Dedifferentiated amniotic fluid mesenchymal stem cell (primary cell): ENCODE results near the gene OGFOD2.

Source experiments
- DNase-seq: peaks from one replicate; pipeline ENCODE4 v3.0.0-alpha.2; 2016; ENCODE audit errors: extremely low spot score

Gene OGFOD2

DNA sequence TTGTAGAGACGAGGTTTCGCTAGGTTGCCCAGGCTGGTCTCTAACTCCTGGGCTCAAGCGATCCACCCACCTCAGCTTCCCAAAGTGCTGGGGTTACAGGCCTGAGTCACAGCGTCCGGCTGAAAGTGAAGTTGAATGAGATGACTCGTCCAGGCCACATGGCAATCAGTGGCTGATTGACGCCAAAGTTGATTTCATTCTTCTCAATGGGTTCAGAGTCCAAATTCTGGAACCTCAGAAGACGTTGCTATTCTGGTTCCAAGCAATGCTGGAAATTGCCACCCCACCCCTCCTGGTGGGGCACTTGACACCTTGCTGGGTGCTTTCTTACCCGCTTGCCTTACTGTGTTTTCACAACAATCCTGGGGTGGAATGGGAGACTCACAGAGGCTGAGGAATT lies 23.6 kb upstream of the OGFOD2 start:
- DNase-seq: no peak

DNA sequence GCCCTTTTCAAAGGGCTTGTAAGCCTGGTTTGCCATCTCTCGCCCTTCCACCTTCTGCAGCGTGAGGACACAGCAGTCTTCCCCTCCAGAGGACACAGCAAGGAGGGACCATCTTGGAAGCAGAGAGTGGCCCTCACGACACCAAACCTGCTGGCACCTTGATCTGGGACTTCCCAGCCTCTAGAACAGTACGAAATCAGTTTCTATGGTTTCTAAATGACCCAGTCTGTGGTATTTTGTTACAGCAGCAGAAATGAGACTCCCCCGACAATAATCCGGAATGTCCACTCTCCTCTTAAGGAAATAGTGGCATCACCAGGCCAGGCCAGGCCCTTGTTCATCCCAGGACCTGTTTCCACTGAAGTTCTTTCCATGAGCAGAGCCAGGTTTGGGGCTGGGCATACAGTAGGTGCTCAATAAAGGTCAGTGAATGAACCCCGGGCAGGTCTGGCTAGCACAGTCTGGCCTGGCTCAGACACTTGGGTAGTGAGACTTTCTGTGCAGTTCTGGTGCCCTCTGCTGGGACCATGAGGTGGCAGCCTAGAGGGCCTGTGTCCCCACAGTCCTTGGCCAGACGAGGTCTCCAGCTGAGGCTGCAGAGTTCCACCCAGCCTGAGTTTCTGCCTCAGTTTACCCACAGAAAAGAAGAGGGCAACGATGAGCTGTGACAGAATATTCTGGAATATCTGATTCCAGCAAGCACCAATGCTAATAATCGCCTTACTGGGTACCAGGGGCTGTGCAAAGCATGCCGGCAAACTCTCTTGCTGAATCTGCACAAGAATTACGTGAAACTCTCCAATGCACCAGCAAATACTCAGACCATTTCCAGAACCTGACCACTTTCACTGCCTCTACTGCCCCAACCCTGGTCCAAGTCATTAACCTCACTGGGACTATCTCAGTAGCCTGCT lies 22.8 kb upstream of the OGFOD2 start:
- DNase-seq: peak; percentile 58

- DNase-seq: no peak
Observed at GRCh38 chr12:122955156-122955555, 19.9 kb upstream of the OGFOD2 start.

DNA sequence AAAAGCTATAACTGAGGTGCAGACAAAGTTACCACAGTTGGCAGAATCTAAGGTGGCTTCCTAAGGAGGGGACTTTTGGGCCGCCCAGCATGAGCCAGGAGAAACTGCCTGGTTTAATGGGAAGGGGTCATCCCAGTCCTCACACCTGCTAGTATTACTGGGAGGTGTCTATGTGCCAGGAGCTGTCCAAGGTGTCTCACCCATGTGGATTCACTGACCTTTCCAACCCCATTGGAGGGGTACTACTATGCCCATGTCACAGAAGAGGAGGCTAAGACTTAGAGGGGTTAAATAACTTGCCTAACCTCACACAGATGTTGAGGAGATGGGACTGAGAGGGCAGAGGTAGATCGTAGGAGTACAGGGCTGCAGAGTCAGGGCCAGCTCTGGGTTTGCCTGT lies 19.0 kb upstream of the OGFOD2 start:
- no peak for DNase-seq

- DNase-seq: no peak
Observed at GRCh38 chr12:122958198-122958888, 16.7 kb upstream of the OGFOD2 start.

- DNase-seq: no peak
Observed at GRCh38 chr12:122959566-122960192, 15.4 kb upstream of the OGFOD2 start.

DNA sequence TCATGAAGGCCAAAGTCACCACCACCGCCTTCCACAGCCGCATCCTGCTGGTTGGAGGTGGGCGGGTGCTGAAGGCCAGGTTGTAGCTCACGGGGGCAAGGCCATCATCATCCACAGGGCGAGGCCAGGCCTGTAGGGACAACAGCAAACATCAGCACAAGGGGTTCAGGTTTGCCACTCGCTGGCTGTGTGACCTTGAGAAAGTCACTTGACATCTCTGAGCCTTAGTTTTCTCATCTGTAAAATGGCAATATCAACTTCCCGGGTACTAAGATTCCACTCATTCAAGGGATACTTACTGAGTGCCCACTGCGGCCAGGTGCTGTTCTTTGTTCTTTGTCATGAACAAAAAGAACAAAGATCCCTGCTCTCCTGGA lies 14.9 kb upstream of the OGFOD2 start:
- no peak for DNase-seq

- no peak for DNase-seq
Observed at GRCh38 chr12:122961531-122962329, 13.3 kb upstream of the OGFOD2 start.

DNA sequence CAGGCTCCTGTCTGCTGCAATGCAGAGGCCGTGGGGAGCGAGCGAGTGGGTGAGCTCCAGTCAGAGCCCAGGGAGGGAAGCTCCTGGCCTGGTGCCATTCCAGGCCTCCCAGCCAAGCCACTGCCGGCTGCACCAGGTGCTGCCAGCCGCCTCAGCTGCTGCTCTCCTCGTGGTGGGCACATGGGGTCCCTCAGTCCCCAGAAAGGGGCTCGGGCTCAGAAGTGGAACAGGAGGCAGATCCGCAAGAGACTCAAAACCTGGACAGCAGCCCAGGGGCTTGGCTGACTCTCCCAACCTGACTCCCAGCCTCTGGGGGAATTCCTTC lies 11.1 kb upstream of the OGFOD2 start:
- no peak for DNase-seq

DNA sequence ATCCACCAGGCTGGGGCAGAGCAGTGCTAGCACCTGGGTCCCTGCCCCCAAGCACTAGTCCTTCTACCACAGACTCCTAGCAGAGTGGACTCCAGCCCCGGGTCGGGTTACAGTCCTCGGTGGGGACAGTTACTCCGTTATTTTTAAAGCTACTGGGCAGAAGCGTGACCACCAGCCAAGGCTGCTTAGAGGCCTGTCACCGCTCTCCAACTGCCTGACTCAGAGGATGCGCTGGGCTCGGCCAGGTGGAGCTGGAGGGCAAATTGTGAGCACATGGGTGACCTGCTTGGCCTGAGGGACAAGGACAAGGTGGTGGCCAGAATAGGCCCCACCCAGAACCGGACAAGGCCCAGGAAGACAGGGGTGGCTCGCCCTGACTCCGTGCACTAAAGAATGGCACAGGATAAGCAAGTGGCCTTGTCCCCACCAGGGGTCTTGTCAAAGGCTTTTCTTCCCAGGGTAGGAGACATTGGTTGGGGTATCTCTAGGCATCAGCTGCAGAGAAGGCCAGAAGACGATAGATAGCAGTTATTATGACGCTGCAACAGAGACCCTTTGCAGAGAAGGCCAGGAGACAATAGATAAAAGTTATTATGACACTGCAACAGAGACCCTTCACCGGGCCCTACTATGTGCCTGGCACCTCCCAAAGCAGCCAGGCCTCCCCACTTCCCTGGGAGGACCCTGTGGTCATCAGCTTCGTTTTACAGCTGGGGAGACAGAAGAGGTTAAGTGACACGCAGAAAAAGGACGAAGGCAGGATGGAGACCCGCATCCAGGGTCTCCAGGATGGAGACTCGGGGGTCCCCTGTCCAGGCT lies 10.4 kb upstream of the OGFOD2 start:
- no peak for DNase-seq

GRCh38 chr12:122965321-122965751 lies 9.7 kb upstream of the OGFOD2 start:
- DNase-seq: no peak

- DNase-seq: peak; percentile 87
Observed at GRCh38 chr12:122965851-122966742, 8.9 kb upstream of the OGFOD2 start, which contains the start of gene ABCB9. TSS of gene ABCB9 (minus strand) at chr12:122966463. CDS start at chr12:122960235, 6,228 bp downstream.

GRCh38 chr12:122966743-122967550 lies 8.1 kb upstream of the OGFOD2 start:
- no peak for DNase-seq

- DNase-seq: no peak
Observed at GRCh38 chr12:122968104-122968503, 6.9 kb upstream of the OGFOD2 start.

DNA sequence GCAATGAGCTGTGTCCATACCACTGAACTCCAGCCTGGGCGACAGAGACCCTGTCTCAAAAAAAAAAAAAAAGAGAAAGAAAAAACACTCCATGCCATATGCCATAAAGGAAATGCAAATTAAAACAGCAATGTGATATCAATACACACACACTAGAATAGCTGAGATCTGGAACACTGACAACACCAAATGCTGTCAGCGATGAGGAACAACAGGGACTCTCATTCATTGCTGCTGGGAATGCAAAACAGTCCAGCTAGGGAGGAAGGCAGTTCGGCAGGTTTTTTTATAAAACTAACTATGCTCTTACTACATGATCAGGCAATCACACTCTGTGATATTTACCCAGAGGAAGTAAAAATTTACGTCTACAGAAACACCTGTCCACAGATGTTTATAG lies 5.4 kb upstream of the OGFOD2 start:
- DNase-seq: no peak

- peak; percentile 98 for DNase-seq
Observed at GRCh38 chr12:122974274-122974891, 661 bp upstream of the OGFOD2 start.

DNA sequence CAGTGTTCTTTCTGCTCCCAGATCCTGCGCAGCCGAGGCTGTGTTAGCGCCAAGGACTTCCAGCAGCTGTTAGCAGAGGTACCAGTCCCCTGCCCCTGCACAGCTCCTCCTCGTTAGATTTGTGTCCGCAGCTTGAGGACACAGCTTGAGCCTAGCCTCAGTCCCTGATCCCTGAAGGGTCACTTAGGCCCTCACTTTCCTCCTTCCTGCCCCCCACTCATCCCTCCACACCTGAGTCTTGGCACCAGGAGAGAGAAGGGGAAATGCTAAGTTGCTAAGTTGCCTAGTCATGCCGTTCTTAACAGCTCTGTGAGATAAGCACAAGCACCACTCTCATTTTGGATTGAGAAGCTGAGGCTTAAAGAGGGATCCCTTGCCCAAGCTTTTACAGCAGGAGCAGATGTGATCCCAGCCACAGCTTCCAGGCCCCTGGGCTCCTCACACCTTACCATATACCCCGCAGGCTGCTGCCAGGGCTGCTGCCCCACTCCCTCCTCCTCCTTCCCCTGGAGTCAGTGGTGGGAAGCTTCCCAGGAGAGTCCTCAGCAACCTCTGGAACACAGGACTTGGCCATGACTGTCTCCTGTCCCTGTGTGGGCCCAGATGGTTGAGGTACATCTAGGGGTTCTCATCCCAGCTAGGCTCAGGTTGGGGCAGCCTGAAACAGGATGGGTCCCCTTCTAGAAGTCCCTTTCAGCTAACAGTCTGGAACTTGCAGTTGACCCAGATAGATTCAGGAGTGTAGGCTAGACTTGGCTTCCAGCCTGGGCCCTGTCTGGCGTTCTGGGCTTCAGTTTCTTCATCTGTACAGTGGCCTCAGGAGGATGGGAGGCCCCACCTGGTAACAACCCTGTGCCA lies 975 bp downstream of the OGFOD2 start:
- DNase-seq: no peak

DNA sequence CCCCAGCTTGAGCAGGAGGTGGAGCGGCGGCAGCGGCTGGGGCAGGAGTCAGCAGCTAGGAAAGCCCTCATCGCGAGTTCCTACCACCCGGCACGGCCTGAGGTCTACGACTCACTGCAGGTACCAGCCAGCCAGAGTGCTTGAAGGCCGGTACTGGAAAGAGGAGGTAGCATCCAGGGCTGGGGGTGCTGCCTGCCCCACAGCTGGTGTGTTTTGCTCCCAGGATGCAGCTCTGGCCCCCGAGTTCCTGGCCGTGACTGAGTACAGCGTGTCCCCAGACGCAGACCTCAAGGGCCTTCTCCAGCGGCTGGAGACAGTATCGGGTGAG lies 1.6 kb downstream of the OGFOD2 start:
- DNase-seq: no peak
